HG03097 (cell line): ENCODE measurements around the gene ARL13B.
"Not testable (repeated sequence)": the region's sequence is repeated elsewhere in the genome, so short reads cannot be mapped to it uniquely, and the experiment has no call there.

Experiments
- ATAC-seq: cut with Tn5 transposase; IDR thresholded peaks from one replicate; pipeline ENCODE4 v1.9.1; 2021; ENCODE audit not compliant: unreplicated experiment, low FRiP score

Gene ARL13B

DNA sequence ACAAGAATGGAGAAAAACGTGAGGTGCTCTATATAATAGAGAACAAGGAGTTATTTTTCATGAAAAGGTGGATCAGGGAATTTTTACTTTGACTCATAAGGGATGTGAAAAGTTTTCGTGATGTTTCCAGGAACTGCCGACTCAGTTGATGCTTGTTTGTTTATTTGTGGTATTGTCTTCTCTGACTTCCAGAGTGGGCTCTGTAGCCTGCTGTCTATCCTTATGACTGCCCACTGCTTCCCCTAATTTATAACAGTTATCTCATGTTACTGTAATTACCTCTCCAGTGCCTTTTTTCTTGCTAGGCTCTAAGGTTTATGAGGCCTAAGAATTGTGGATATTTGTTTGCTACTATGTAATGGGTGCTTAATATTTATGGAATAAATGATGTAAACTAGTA is 12.3 kb downstream of the ARL13B start:
- no peak for ATAC-seq

- no peak for ATAC-seq
Measured at GRCh38 chr3:93994056-93994455, 14.1 kb downstream of the ARL13B start.

DNA sequence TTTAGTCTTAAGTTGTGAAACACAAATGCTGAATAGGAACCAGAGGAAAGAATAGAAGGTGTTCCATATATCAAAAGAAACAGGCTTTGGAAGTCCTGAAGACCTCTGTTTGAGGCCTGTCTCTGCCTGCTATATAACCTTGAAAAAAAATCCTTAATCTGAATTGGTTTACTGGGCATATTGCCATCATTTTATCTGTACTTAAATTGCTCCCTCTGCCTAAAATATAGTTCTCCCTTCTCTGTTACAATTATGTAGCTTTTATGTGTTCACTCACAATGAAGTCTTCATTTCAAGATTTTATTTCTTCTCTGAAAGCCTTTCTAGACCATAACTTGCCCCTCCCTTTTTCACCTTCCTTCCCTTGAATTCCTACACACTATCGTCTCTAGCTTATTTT is 21.2 kb downstream of the ARL13B start:
- ATAC-seq = no peak

GRCh38 chr3:94001827-94002495 is 22.0 kb downstream of the ARL13B start:
- no peak for ATAC-seq

DNA sequence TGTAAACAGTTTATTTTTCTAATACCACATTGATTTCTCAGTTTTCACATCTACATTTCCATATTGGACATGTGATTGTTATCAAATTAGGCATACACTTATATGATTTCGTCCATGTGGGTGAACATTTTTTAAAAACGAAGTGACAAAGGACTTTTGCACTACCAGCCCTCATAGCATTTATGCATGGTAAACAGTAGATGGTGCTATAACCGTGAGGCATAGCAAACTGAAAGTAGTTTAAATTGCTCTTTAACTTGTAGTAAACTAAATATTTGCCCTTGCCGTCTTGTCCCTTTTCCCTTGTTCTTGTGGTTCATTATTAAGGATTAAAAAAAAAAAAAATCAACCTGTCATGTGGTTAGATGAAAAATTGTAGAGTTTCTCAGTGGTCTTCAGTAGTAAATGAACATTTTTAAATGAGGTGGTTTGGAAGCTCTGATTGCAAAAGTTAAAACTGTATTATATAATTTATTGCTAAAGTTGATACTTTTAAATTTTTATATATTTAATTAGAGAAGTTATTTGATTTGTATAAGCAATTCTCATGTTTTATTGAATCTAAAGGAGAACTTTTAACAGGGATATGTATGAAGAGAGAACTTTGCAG is 24.5 kb downstream of the ARL13B start:
- peak; percentile 93 for ATAC-seq

DNA sequence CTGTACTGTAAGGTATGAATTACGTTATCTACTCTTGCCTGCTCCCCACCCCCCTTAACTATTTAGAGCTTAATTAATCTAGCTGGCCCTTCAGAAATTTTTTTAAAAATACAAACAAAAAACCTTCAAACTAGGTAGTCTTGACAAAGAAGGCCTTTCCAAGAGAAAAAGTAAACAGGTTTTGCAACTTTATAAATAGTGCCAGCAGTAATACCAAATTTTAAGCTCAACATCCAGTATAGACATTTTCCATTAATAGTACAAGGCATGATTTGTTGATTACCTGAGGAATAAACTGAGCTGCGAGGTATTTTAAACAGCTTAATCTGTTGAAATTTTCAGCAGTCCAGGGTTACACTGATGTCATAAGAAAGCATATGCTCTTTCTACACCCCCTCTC is 28.3 kb downstream of the ARL13B start:
- ATAC-seq = no peak

- ATAC-seq = no peak
Measured at GRCh38 chr3:94009608-94010007, 29.7 kb downstream of the ARL13B start.

DNA sequence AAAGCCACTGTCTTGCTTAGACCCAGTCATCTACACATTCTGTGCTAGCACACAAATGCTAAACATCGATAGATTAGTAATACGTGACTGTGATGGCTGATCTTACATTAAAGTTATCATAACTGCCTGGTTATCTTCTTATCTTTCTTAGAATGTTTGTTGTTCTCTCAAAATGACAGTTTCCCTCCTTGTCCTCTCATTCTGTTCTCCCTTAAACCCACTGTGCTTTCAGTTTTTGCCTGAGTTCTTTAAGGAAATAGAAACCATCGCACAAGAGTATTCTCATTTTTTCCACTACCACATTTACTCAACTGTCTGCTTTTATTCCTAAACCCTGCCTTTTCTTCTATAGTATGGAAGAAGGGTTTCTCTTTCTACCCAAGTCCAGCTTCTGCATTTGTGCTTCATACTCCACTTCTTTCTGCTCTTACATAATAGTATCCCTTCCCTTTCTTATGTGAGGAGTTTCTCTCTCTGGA is 31.3 kb downstream of the ARL13B start:
- ATAC-seq = no peak

GRCh38 chr3:94012185-94012584 is 32.2 kb downstream of the ARL13B start:
- no peak for ATAC-seq

GRCh38 chr3:94015025-94015424 is 35.1 kb downstream of the ARL13B start:
- ATAC-seq = no peak

GRCh38 chr3:94019659-94020058 is 39.7 kb downstream of the ARL13B start:
- ATAC-seq = no peak

DNA sequence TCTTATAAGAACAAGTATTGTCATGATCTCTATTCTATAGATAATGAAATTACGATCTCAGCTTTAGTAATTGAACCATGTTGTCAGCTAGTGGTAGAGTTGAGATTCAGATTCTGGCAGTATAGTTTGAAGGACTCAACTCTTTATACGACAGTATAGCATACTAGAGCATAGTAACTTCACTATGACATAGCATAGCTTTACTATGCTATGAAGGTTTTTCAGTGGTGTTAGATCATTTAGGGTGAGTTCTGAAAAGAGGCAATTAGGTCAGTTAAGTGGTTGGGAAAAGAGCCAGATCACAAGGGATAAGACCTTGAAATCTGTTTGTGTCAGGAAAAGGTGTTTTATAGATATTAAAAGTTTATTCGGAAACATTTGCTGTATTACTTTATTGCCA is 40.3 kb downstream of the ARL13B start:
- no peak for ATAC-seq

GRCh38 chr3:94024385-94024784 is 44.4 kb downstream of the ARL13B start:
- ATAC-seq = no peak

DNA sequence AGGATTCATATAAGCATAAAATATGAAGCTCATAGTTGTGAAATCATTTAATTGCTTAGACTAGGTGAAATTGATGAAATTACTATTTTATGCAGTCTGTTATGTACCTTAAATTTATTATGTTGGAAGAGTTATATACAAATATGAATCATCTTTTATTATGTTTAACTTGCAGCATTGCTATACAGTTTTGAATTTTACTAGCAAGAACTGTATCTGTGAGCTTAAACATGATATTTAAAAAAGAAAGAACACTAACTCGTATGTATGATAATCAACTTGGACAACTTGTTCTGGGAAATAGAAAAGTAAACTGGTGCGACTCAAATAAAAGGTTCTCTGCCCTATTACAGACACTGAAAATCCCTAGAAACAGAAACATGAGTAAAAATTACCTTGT is 46.7 kb downstream of the ARL13B start:
- ATAC-seq = no peak

GRCh38 chr3:94028093-94028837 is 48.3 kb downstream of the ARL13B start, which contains the start of gene STX19:
STX19 (minus strand) TSS chr3:94028597; CDS start chr3:94015269, 13,328 bp downstream.
- no peak for ATAC-seq

GRCh38 chr3:94036909-94037507 is 57.1 kb downstream of the ARL13B start:
- ATAC-seq = no peak

GRCh38 chr3:94043285-94043684 is 63.3 kb downstream of the ARL13B start:
- ATAC-seq = no peak

DNA sequence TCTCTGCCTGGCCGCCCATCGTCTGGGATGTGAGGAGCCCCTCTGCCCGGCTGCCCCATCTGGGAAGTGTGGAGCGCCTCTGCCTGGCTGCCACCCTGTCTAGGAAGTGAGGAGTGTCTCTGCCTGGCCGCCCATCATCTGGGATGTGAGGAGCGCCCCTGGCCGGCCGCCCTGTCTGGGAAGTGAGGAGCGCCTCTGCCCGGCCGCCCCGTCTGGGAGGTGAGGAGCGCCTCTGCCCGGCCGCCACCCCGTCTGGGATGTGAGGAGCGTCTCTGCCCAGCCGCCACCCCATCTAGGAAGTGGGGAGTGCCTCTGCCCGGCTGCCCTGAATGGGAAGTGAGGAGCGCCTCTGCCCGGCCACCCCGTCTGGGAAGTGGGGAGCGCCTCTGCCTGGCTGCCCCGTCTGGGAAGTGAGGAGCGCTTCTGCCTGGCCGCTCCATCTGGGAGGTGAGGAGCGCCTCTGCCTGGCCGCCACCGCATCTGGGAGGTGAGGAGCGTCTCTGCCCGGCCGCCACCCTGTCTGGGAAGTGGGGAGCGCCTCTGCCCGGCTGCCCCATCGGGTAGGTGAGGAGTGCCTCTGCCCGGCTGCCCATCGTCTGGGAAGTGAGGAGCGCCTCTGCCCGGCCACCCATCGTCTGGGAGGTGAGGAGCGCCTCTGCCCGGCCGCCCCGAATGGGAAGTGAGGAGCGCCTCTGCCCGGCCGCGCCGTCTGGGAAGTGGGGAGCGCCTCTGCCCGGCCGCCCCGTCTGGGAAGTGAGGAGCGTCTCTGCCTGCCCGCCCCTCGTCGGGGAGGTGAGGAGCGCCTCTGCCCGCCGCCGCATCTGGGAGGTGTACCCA is 64.4 kb downstream of the ARL13B start:
- not testable (repeated sequence) for ATAC-seq

GRCh38 chr3:94046533-94046932 is 66.6 kb downstream of the ARL13B start:
- ATAC-seq = no peak

GRCh38 chr3:94049267-94049666 is 69.3 kb downstream of the ARL13B start:
- ATAC-seq = no peak
